DND-41 (cell line): ENCODE data around the gene SELL.
"Not testable (repeated sequence)": the region's sequence is repeated elsewhere in the genome, so short reads cannot be mapped to it uniquely, and the experiment has no call there.

Experiments
- ATAC-seq: fragments of 200-7000 bp; cut with Tn5 transposase; 3 replicates; pipeline ENCODE4 v1.9.1; 2021; ENCODE audit warnings: low read depth; ENCODE audit not compliant: insufficient read depth
- DNase-seq: peaks from one replicate; pipeline ENCODE4 v3.0.0-alpha.2; 2020
- H2AFZ ChIP-seq: 2 replicates; pipeline ENCODE4 v1.6.0; 2012; ENCODE audit warnings: low read depth, low read length
- H3K27ac ChIP-seq: 2 replicates; pipeline ENCODE4 v1.5.1; 2012; ENCODE audit warnings: low read length, inconsistent platforms
- H3K27me3 ChIP-seq: fragments of 200-600 bp; sonication (generic); 2 replicates; pipeline ENCODE4 v1.6.0; 2012; ENCODE audit warnings: low read length, mild to moderate bottlenecking, inconsistent platforms; ENCODE audit not compliant: insufficient read depth, poor library complexity
- H3K36me3 ChIP-seq: 2 replicates; pipeline ENCODE4 v1.5.1; 2012; ENCODE audit warnings: low read length, inconsistent platforms; ENCODE audit not compliant: insufficient read depth
- H3K4me1 ChIP-seq: 2 replicates; pipeline ENCODE4 v1.5.1; 2012; ENCODE audit warnings: mild to moderate bottlenecking, low read length; ENCODE audit not compliant: insufficient read depth
- H3K4me2 ChIP-seq: 2 replicates; pipeline ENCODE4 v1.6.0; 2012; ENCODE audit warnings: mild to moderate bottlenecking, moderate library complexity, low read length, inconsistent platforms; ENCODE audit not compliant: insufficient read depth
- H3K4me3 ChIP-seq, 2 experiments: fragments of 200-600 bp in 1 of 2; shearing (Covaris generic) in 1 of 2; 2 replicates each; pipeline ENCODE4 v1.5.1; 2012 to 2016; ENCODE audit warnings: inconsistent platforms in 2 of 2, low read length in 2 of 2, mild to moderate bottlenecking in 2 of 2, low read depth in 1 of 2, moderate library complexity in 1 of 2
- H3K79me2 ChIP-seq: 2 replicates; pipeline ENCODE4 v1.6.0; 2012; ENCODE audit warnings: low read length, inconsistent platforms; ENCODE audit not compliant: insufficient read depth
- H3K9ac ChIP-seq: 2 replicates; pipeline ENCODE4 v1.6.0; 2012; ENCODE audit warnings: low read depth, mild to moderate bottlenecking, inconsistent platforms, low read length, moderate library complexity
- H3K9me3 ChIP-seq: 2 replicates; pipeline ENCODE4 v1.5.1; 2012; ENCODE audit warnings: low read length, moderate library complexity, mild to moderate bottlenecking, inconsistent platforms; ENCODE audit not compliant: insufficient read depth, severe bottlenecking
- H4K20me1 ChIP-seq: 2 replicates; pipeline ENCODE4 v1.6.0; 2012; ENCODE audit warnings: low read length; ENCODE audit not compliant: insufficient read depth
- EZH2 ChIP-seq: IDR thresholded peaks from 3 replicates; pipeline ENCODE4 v1.6.1; 2012; ENCODE audit warnings: borderline replicate concordance, low read depth, mild to moderate bottlenecking, moderate library complexity, low read length, inconsistent platforms; ENCODE audit not compliant: severe bottlenecking
- TF ChIP-seq, protein P1 (sequence below): IDR thresholded peaks from 2 replicates; pipeline ENCODE4 v1.5.1; 2012; ENCODE audit warnings: borderline replicate concordance, low read length, moderate library complexity, mild to moderate bottlenecking; ENCODE audit not compliant: poor library complexity, severe bottlenecking; ENCODE audit errors: extremely low read depth

Gene SELL

DNA sequence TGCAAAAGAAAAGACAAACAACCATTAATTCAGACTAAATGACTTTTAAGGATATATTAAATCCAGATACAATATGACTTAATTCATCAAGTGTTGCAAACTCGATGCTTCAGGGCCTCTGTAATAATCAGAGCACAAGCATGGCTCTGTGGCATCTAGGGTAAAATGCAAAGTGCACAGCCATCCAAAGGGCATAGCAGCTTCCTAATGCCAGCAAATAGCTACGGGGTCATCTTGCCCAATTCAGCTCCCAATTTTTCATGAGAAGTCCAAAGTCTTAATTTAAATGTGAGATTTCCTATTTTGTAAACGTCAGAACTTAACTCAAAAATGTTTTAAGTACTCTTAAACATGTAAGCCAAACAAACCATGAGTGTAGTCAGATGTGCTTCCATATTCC is 14.5 kb upstream of the SELL start:
- Histone ChIP-seq H3K4me2 (no peak overlapping the region), H2AFZ (no peak overlapping the region), H3K9ac (no peak overlapping the region), H3K27ac (no peak overlapping the region), H3K9me3 (peaks cover 1% of the 10 kb centered on the region), H4K20me1 (no peaks in the 10 kb centered on the region), H3K27me3 (no peaks in the 10 kb centered on the region), H3K4me3 (no peak overlapping the region), H3K36me3 (no peaks in the 10 kb centered on the region), H3K79me2 (no peaks in the 10 kb centered on the region), H3K4me1 (peaks cover 32% of the 10 kb centered on the region)
- no peak for TF ChIP-seq EZH2
- TF ChIP-seq, protein P1, sequence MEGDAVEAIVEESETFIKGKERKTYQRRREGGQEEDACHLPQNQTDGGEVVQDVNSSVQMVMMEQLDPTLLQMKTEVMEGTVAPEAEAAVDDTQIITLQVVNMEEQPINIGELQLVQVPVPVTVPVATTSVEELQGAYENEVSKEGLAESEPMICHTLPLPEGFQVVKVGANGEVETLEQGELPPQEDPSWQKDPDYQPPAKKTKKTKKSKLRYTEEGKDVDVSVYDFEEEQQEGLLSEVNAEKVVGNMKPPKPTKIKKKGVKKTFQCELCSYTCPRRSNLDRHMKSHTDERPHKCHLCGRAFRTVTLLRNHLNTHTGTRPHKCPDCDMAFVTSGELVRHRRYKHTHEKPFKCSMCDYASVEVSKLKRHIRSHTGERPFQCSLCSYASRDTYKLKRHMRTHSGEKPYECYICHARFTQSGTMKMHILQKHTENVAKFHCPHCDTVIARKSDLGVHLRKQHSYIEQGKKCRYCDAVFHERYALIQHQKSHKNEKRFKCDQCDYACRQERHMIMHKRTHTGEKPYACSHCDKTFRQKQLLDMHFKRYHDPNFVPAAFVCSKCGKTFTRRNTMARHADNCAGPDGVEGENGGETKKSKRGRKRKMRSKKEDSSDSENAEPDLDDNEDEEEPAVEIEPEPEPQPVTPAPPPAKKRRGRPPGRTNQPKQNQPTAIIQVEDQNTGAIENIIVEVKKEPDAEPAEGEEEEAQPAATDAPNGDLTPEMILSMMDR: no peak
- ATAC-seq: no peak
- no peak for DNase-seq

DNA sequence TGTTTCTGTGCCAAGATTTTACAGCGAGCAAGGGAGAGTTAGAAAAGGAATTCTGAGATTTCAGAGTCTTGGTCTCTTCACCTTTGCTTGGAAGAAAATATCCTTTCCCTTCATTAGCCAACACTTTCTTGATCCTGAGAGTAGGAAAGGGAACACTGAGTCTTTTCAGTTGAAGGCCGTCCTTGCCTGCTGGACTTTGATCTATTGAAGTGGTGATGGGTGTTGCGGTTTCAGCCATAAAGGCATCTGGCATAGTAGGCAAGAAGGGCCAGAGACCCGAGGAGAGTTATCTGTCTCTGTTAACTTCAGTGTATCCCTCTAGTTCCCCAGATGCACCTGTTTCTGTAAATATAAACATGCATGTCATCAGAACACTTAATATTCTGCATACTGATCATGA is 12.7 kb upstream of the SELL start:
- Histone ChIP-seq H3K4me1 (peaks cover 32% of the 10 kb centered on the region), H3K4me3 (no peak overlapping the region), H4K20me1 (no peaks in the 10 kb centered on the region), H3K27me3 (no peaks in the 10 kb centered on the region), H3K27ac (peak overlapping the region; percentile 93), H3K9ac (peak overlapping the region; percentile 56; the same call in 1 of the 2 replicates), H3K36me3 (no peaks in the 10 kb centered on the region), H2AFZ (peak overlapping the region; percentile 49), H3K9me3 (peaks cover 16% of the 10 kb centered on the region), H3K79me2 (no peaks in the 10 kb centered on the region), H3K4me2 (no peak overlapping the region)
- ATAC-seq (no peak), DNase-seq (no peak)
- TF ChIP-seq, protein P1: no peak

- peaks cover 32% of the 10 kb centered on the region for H3K4me1 ChIP-seq
- peaks cover 16% of the 10 kb centered on the region for H3K9me3 ChIP-seq
- TF ChIP-seq, protein P1: no peak
- TF ChIP-seq EZH2: no peak
- no peaks in the 10 kb centered on the region for H3K27me3 ChIP-seq
- H3K4me2 ChIP-seq: no peak overlapping the region
- H3K79me2 ChIP-seq: no peaks in the 10 kb centered on the region
- DNase-seq: no peak
- peak overlapping the region; percentile 93 for H3K27ac ChIP-seq
- ATAC-seq: no peak
- H3K9ac ChIP-seq: peak overlapping the region; percentile 56; the same call in 1 of the 2 replicates
- no peaks in the 10 kb centered on the region for H3K36me3 ChIP-seq
- H2AFZ ChIP-seq: peak overlapping the region; percentile 49; the same call in 1 of the 2 replicates
- no peak overlapping the region for H3K4me3 ChIP-seq
- H4K20me1 ChIP-seq: no peaks in the 10 kb centered on the region
Measured at GRCh38 chr1:169723763-169724162, 12.3 kb upstream of the SELL start.

DNA sequence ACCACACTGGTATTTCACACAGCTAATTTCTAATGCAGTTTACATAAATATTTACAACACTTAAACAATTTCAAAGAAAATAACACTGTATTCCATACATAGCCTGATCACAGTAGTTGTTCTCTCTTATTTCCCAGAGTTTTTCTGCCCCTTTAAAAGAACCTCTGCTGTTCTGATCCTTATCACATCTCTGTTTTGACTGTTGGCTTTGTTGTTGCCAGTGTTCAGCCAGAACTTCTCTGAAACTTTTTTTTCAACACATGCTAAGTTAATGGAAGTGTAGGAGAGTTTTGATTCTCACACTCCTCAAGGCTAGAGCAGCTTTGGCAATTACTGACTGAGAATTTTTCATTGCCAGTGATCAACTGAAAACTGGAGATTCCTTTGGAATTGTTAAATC is 11.4 kb upstream of the SELL start:
- 0 out of 2 replicates have a peak overlapping the region, but pooled peaks have one; percentile 23 for H2AFZ ChIP-seq
- peaks cover 22% of the 10 kb centered on the region for H3K9me3 ChIP-seq
- H3K4me3 ChIP-seq: no peak overlapping the region
- H3K9ac ChIP-seq: peak overlapping the region; percentile 56
- no peaks in the 10 kb centered on the region for H3K79me2 ChIP-seq
- no peaks in the 10 kb centered on the region for H3K36me3 ChIP-seq
- peak; percentile 88 for ATAC-seq
- H3K27ac ChIP-seq: peak overlapping the region; percentile 93
- H3K4me1 ChIP-seq: peaks cover 32% of the 10 kb centered on the region
- H3K4me2 ChIP-seq: peak overlapping the region; percentile 42
- DNase-seq: peak; percentile 43
- H3K27me3 ChIP-seq: no peaks in the 10 kb centered on the region
- TF ChIP-seq EZH2: no peak
- TF ChIP-seq, protein P1: no peak
- no peaks in the 10 kb centered on the region for H4K20me1 ChIP-seq

- H3K9ac ChIP-seq, H3K4me3 ChIP-seq, ATAC-seq, H3K4me2 ChIP-seq, H3K36me3 ChIP-seq, H4K20me1 ChIP-seq, H2AFZ ChIP-seq, DNase-seq, H3K27me3 ChIP-seq: not testable (repeated sequence)
- peak overlapping the region; percentile 41; the same call in 1 of the 2 replicates for H3K27ac ChIP-seq
- H3K79me2 ChIP-seq: peaks cover 14% of the 10 kb centered on the region
- H3K4me1 ChIP-seq: peaks cover 45% of the 10 kb centered on the region
- peaks cover 22% of the 10 kb centered on the region for H3K9me3 ChIP-seq
Measured at GRCh38 chr1:169715100-169715499, 3.7 kb upstream of the SELL start.
